Kidney (tissue), 2 donors: ENCODE results near the gene OSBP. TPM values are rescaled to one million over a fixed set of nuclear protein-coding genes. Genes with fewer than 3 reads are reported as not detected.

Experiments used
- microRNA-seq: library from miRNA; unstranded; fragments of <30 nt; microRNA quantifications from one replicate; pipeline ENCODE4 v1.2.0, GENCODE V29; 2020
- polyA plus RNA-seq: library from polyadenylated mRNA; stranded (reverse); fragments of 350-450 nt; fragmentation: Illumina TruSeq; extraction: RNeasy Lipid Tissue Mini Kit (QIAGEN cat#74804); gene quantifications from one replicate; pipeline ENCODE4 v1.2.3, GENCODE V29; 2014; ENCODE audit warnings: low read depth, low replicate concordance; ENCODE audit not compliant: insufficient read depth
- total RNA-seq: library from RNA; stranded (reverse); fragmentation: NEBNext Ultra II Directional; extraction: Animal tissue kit (Norgen Biotek cat#: 25700); gene quantifications from one replicate; pipeline ENCODE4 v1.2.1, GENCODE V29; 2021
- donor health status: DM: yes; HTN: yes; CAD: no.

The OSBP gene
- total and polyA plus RNA-seq, 2 donors from 2014 or later, result 25.9 to 53.8 TPM

Small RNA genes lying within 50 kb of the gene (microRNA-seq; reads per million reads assigned to microRNA genes)
- gene MIR3162, result not detected

Other genes starting within 250 kb of the OSBP start
- gene OR5A2, start 189.4 kb downstream of the OSBP start, total RNA-seq, result not detected
- gene OR5A2, start 189.4 kb downstream of the OSBP start, polyA plus RNA-seq, result not detected
- not detected for gene OR5A1, start 179.3 kb downstream of the OSBP start, total RNA-seq
- gene OR5A1, start 179.3 kb downstream of the OSBP start, polyA plus RNA-seq, result not detected
- not detected for gene OR4D6, start 158.8 kb downstream of the OSBP start, total RNA-seq
- not detected for gene OR4D6, start 158.8 kb downstream of the OSBP start, polyA plus RNA-seq
- not detected for gene OR4D10, start 142.5 kb downstream of the OSBP start, total RNA-seq
- gene OR4D10, start 142.5 kb downstream of the OSBP start, polyA plus RNA-seq, result not detected
- not detected for gene OR4D11, start 112.2 kb downstream of the OSBP start, total RNA-seq
- not detected for gene OR4D11, start 112.2 kb downstream of the OSBP start, polyA plus RNA-seq
- not detected for gene OR4D9, start 104.2 kb downstream of the OSBP start, total RNA-seq
- gene OR4D9, start 104.2 kb downstream of the OSBP start, polyA plus RNA-seq, result not detected
- 35.4 TPM for gene PATL1, start 53.3 kb upstream of the OSBP start, total RNA-seq
- 12.3 TPM for gene PATL1, start 53.3 kb upstream of the OSBP start, polyA plus RNA-seq
- not detected for gene OR10V1, start 98.1 kb upstream of the OSBP start, total RNA-seq
- gene OR10V1, start 98.1 kb upstream of the OSBP start, polyA plus RNA-seq, result not detected
- 43.2 TPM for gene STX3, start 139.6 kb upstream of the OSBP start, total RNA-seq
- gene STX3, start 139.6 kb upstream of the OSBP start, polyA plus RNA-seq, result 57.2 TPM
- 38.0 TPM for gene MRPL16, start 195.0 kb upstream of the OSBP start, total RNA-seq
- gene MRPL16, start 195.0 kb upstream of the OSBP start, polyA plus RNA-seq, result 109 TPM
- not detected for gene CBLIF, start 229.7 kb upstream of the OSBP start, total RNA-seq
- not detected for gene CBLIF, start 229.7 kb upstream of the OSBP start, polyA plus RNA-seq